A549 (cell line): ENCODE results near the gene MARCHF7. TPM values are rescaled to one million over a fixed set of nuclear protein-coding genes. Genes with fewer than 3 reads are reported as not detected.
A peak's percentile ranks its signal among the peaks of the same experiment; 100 is the strongest.
"Not testable (repeated sequence)": the region's sequence is repeated elsewhere in the genome, so short reads cannot be mapped to it uniquely, and the experiment has no call there.

ENCODE experiments used
- ATAC-seq, 2 experiments: fragments of 200-7000 bp in 1 of 2; fragments of >200 bp in 1 of 2; cut with Nextera tagmentation in 1 of 2; cut with Tn5 transposase in 1 of 2; 3 replicates each; pipeline versions ENCODE4 v1.8.0 to v1.9.1; 2018 to 2020; ENCODE audit warnings: mild to moderate bottlenecking in 1 of 2, moderate library complexity in 1 of 2
- CTCF ChIA-PET: fragments of 300-600 bp; sonication (Branson Sonifier 250); formaldehyde crosslinking; extraction: SDS; loops from one replicate; lab custom pipeline; 2021; ENCODE audit warnings: antibody characterized with exemption, inconsistent platforms; lab: Yijun Ruan, JAX
- POLR2A ChIA-PET: fragments of 350-600 bp; formaldehyde crosslinking; extraction: SDS; loops from one replicate; lab custom pipeline; 2021; ENCODE audit warnings: antibody characterized with exemption, inconsistent platforms; lab: Yijun Ruan, JAX
- DNase-seq, 2 experiments: peaks; one replicate each; pipeline versions ENCODE4 v3.0.0 to v3.0.0-alpha.2; 2011 to 2016; ENCODE audit warnings: low read depth in 1 of 2, low spot score in 1 of 2
- FAIRE-seq: peaks from 2 replicates; lab custom pipeline; 2011; peaks lifted over from hg19 to GRCh38; lab: Jason Lieb, UNC
- H3K27ac ChIP-seq, 2 experiments: fragments of >200 bp; sonication (Bioruptor Twin); formaldehyde crosslinking; 3 replicates each; pipeline ENCODE4 v1.5.1; 2016 to 2017
- H3K4me1 ChIP-seq: fragments of >200 bp; sonication (Bioruptor Twin); formaldehyde crosslinking; 3 replicates; pipeline ENCODE4 v1.6.1; 2016
- H3K4me2 ChIP-seq: fragments of >200 bp; sonication (Bioruptor Twin); formaldehyde crosslinking; 3 replicates; pipeline ENCODE4 v1.6.1; 2016
- H3K4me3 ChIP-seq: fragments of >200 bp; sonication (Bioruptor Twin); formaldehyde crosslinking; 3 replicates; pipeline ENCODE4 v1.5.1; 2016
- H3K9me3 ChIP-seq: fragments of >200 bp; sonication (Bioruptor Twin); formaldehyde crosslinking; 3 replicates; pipeline ENCODE4 v1.6.1; 2016
- BHLHE40 ChIP-seq: IDR thresholded peaks from 2 replicates; pipeline ENCODE4 v1.6.1; 2012; ENCODE audit warnings: low read depth, low read length, inconsistent platforms
- CBX2 ChIP-seq: fragments of 200-600 bp; sonication (generic); IDR thresholded peaks from 2 replicates; pipeline ENCODE4 v1.6.1; 2016; ENCODE audit warnings: low read depth, mild to moderate bottlenecking, borderline replicate concordance
- CBX8 ChIP-seq: fragments of 200-600 bp; sonication (generic); IDR thresholded peaks from 2 replicates; pipeline ENCODE4 v1.6.1; 2016
- CHD4 ChIP-seq: fragments of 200-600 bp; sonication (generic); IDR thresholded peaks from 2 replicates; pipeline ENCODE4 v1.6.1; 2016; ENCODE audit warnings: antibody characterized with exemption, mild to moderate bottlenecking, borderline replicate concordance
- CTCF ChIP-seq: fragments of >200 bp; sonication (Bioruptor Twin); formaldehyde crosslinking; IDR thresholded peaks from 3 replicates; pipeline ENCODE4 v1.5.1; 2016
- E2F6 ChIP-seq: IDR thresholded peaks from 2 replicates; pipeline ENCODE4 v1.6.1; 2012; ENCODE audit warnings: low read depth, borderline replicate concordance
- EHMT2 ChIP-seq: fragments of 200-600 bp; sonication (generic); IDR thresholded peaks from 2 replicates; pipeline ENCODE4 v1.6.1; 2016; ENCODE audit warnings: antibody characterized with exemption, low read depth, mild to moderate bottlenecking, moderate library complexity
- ESRRA ChIP-seq: fragments of 150-350 bp; IDR thresholded peaks from 2 replicates; pipeline ENCODE4 v1.6.1; 2014; ENCODE audit warnings: mild to moderate bottlenecking, low read length, borderline replicate concordance
- FOSB ChIP-seq: fragments of 250-450 bp; sonication (Bioruptor Pico); IDR thresholded peaks from 2 replicates; pipeline ENCODE4 v1.5.0; 2020; ENCODE audit warnings: mild to moderate bottlenecking, moderate library complexity
- FOSL2 ChIP-seq, 2 experiments: fragments of 450-650 bp in 1 of 2; fragments of >200 bp in 1 of 2; sonication (Bioruptor Twin) in 1 of 2; formaldehyde crosslinking; IDR thresholded peaks; 2 replicates each; pipeline versions ENCODE4 v1.5.0 to v1.6.1; 2016 to 2020; ENCODE audit warnings: mild to moderate bottlenecking in 1 of 2, moderate library complexity in 1 of 2
- HDAC2 ChIP-seq: fragments of 200-600 bp; sonication (generic); IDR thresholded peaks from 2 replicates; pipeline ENCODE4 v1.6.1; 2016
- HOXA7 ChIP-seq: fragments of 250-450 bp; sonication (Bioruptor Pico); IDR thresholded peaks from 2 replicates; pipeline ENCODE4 v1.5.0; 2020; ENCODE audit warnings: mild to moderate bottlenecking, moderate library complexity
- HOXB13 ChIP-seq: fragments of 250-450 bp; sonication (Bioruptor Pico); IDR thresholded peaks from 2 replicates; pipeline ENCODE4 v1.5.0; 2020; ENCODE audit warnings: low read depth, mild to moderate bottlenecking, moderate library complexity
- JUNB ChIP-seq: fragments of >200 bp; sonication (Bioruptor Twin); formaldehyde crosslinking; IDR thresholded peaks from 2 replicates; pipeline ENCODE4 v1.6.1; 2016
- KDM1A ChIP-seq: fragments of 200-600 bp; sonication (generic); IDR thresholded peaks from 2 replicates; pipeline ENCODE4 v1.6.1; 2016; ENCODE audit warnings: low read depth, mild to moderate bottlenecking
- MYC ChIP-seq: IDR thresholded peaks from 2 replicates; pipeline ENCODE4 v1.6.1; 2012; ENCODE audit warnings: mild to moderate bottlenecking, inconsistent platforms, low read length, improper control_type of control experiment, borderline replicate concordance
- NFE2L2 ChIP-seq: fragments of 150-350 bp; conservative IDR thresholded peaks from 2 replicates; pipeline ENCODE4 v1.6.1; 2014; ENCODE audit warnings: low read length
- NR3C1 ChIP-seq: fragments of >200 bp; sonication (Bioruptor Twin); formaldehyde crosslinking; IDR thresholded peaks from 3 replicates; pipeline ENCODE4 v1.6.1; 2017
- POLR2A ChIP-seq: IDR thresholded peaks from 2 replicates; pipeline ENCODE4 v1.6.1; 2012; ENCODE audit warnings: mild to moderate bottlenecking, low read length
- RAD21 ChIP-seq, 2 experiments: fragments of >200 bp in 1 of 2; sonication (Bioruptor Twin) in 1 of 2; formaldehyde crosslinking in 1 of 2; IDR thresholded peaks in 1 of 2; conservative IDR thresholded peaks in 1 of 2; 2 replicates in 1 of 2; 3 replicates in 1 of 2; pipeline ENCODE4 v1.6.1; 2012 to 2018; ENCODE audit warnings: inconsistent platforms in 1 of 2
- RARB ChIP-seq: fragments of 250-450 bp; sonication (Bioruptor Pico); IDR thresholded peaks from 2 replicates; pipeline ENCODE4 v1.8.0; 2021; ENCODE audit warnings: mild to moderate bottlenecking, moderate library complexity
- RFX5 ChIP-seq: fragments of 450-650 bp; IDR thresholded peaks from 2 replicates; pipeline ENCODE4 v1.7.1; 2014; ENCODE audit warnings: antibody characterized with exemption, mild to moderate bottlenecking, moderate library complexity
- SMC3 ChIP-seq: fragments of >200 bp; sonication (Bioruptor Twin); formaldehyde crosslinking; IDR thresholded peaks from 3 replicates; pipeline ENCODE4 v1.6.1; 2018; ENCODE audit warnings: inconsistent platforms
- SREBF2 ChIP-seq: fragments of 450-650 bp; IDR thresholded peaks from 2 replicates; pipeline ENCODE4 v1.6.1; 2014; ENCODE audit warnings: mild to moderate bottlenecking, moderate library complexity
- TFCP2L1 ChIP-seq: fragments of 250-450 bp; sonication (Bioruptor Pico); IDR thresholded peaks from 2 replicates; pipeline ENCODE4 v1.5.0; 2021; ENCODE audit warnings: mild to moderate bottlenecking
- TP53 ChIP-seq: fragments of 250-450 bp; sonication (Bioruptor Pico); IDR thresholded peaks from 2 replicates; pipeline ENCODE4 v1.5.0; 2021; ENCODE audit warnings: mild to moderate bottlenecking, moderate library complexity
- USF2 ChIP-seq: fragments of 450-650 bp; IDR thresholded peaks from 2 replicates; pipeline ENCODE4 v1.6.1; 2014; ENCODE audit warnings: antibody characterized with exemption
- ZC3H11A ChIP-seq: fragments of 450-650 bp; IDR thresholded peaks from 2 replicates; pipeline ENCODE4 v1.6.1; 2014; ENCODE audit warnings: antibody characterized with exemption, mild to moderate bottlenecking
- ZSCAN20 ChIP-seq: fragments of 250-450 bp; sonication (Bioruptor Pico); IDR thresholded peaks from 2 replicates; pipeline ENCODE4 v1.8.0; 2022; ENCODE audit warnings: mild to moderate bottlenecking, moderate library complexity
- WGBS: methylation state at CpG from one replicate; pipeline ENCODE4 v1.1.6; 2017; ENCODE audit errors: missing lambda C conversion rate; 5-methylcytosine and 5-hydroxymethylcytosine counted together
- polyA plus RNA-seq, 4 experiments: library from polyadenylated mRNA; depleted of rRNA in 3 of 4; stranded (reverse); fragments of >200 nt; fragmentation: RNase III in 1 of 4; extraction: RNeasy Plus Mini Kit Qiagen cat#74134 plus additional on column Dnase treatment in 1 of 4; gene quantifications; 2 replicates in 3 of 4; 3 replicates in 1 of 4; pipeline ENCODE4 v1.2.3, GENCODE V29; 2011 to 2017
- TF ChIP-seq, protein P1 (sequence below): fragments of 150-350 bp; IDR thresholded peaks from 2 replicates; pipeline ENCODE4 v1.6.1; 2014; ENCODE audit warnings: low read depth, mild to moderate bottlenecking, low read length
- TF ChIP-seq, protein P2 (sequence below): IDR thresholded peaks from 2 replicates; pipeline ENCODE4 v1.6.1; 2012

Gene MARCHF7
- polyA plus RNA-seq, 2 of the 4 experiments (the other 2 are of a cell fraction), result 64.3 to 66.4 TPM

- TF ChIP-seq TFCP2L1 (CRISPR knock-in tag) (peak; percentile 71; the same call in 1 of the 2 replicates), EHMT2 (no peak), SMC3 (peak; percentile 92), E2F6 (peak; percentile 35; the same call in 1 of the 2 replicates), RARB (no peak), USF2 (no peak), JUNB (no peak), MYC (no peak; the same call in 1 of the 2 replicates), HOXA7 (no peak), CBX8 (peak; percentile 36; the same call in 1 of the 2 replicates), NFE2L2 (no peak), ESRRA (peak; percentile 14; the same call in 1 of the 2 replicates), BHLHE40 (no peak), CHD4 (no peak), POLR2A (peak; percentile 89), FOSB (CRISPR knock-in tag) (no peak)
- TF ChIP-seq, all 56 proteins: peak for 19
Observed at GRCh38 chr2:159712143-159712928, at the start of gene MARCHF7 (continued).

DNA sequence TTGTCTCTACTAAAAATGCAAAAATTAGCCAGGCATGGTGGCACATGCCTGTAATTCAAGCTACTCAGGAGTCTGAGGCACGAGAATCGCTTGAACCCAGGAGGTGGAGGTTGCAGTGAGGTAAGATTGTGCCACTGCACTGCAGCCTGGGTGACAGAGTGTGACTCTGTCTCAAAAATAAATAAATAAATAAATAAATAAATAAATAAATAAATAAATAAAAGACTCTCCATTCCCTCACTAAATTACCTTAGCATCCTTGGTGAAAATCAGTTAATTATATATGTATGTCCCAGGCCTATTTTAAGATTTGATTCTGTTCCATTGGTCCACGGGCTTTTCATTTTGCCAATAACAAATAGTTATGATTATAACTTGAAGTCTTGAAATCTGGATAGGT, 44.9 kb upstream of the MARCHF7 start:
- TF ChIP-seq ZC3H11A, result peak; percentile 94
- H3K4me1 ChIP-seq, H3K27ac ChIP-seq, H3K4me3 ChIP-seq, H3K4me2 ChIP-seq, FAIRE-seq, CTCF ChIA-PET, DNase-seq, ATAC-seq, H3K9me3 ChIP-seq, POLR2A ChIA-PET: not testable (repeated sequence)
- WGBS, result 94% methylated on average over 3 of the region's 3 CpGs

GRCh38 chr2:159671047-159671446, 41.3 kb upstream of the MARCHF7 start:
- FAIRE-seq (no peak), DNase-seq (no peak)
- no peak overlapping the region for H3K4me3 ChIP-seq
- H3K27ac ChIP-seq, result no peak overlapping the region
- POLR2A ChIA-PET, result no interaction called here
- no peaks in the 10 kb centered on the region for H3K4me1 ChIP-seq
- CTCF ChIA-PET, result no interaction called here
- no peak overlapping the region for H3K4me2 ChIP-seq
- H3K9me3 ChIP-seq, result no peaks in the 10 kb centered on the region
- TF ChIP-seq TFCP2L1 (CRISPR knock-in tag), result no peak
- no peak for TF ChIP-seq CBX2
- TF ChIP-seq CHD4, result no peak
- no peak for TF ChIP-seq HOXB13 (CRISPR knock-in tag)
- no peak for TF ChIP-seq NR3C1
- no peak for TF ChIP-seq TP53 (CRISPR knock-in tag)
- TF ChIP-seq KDM1A, result no peak
- TF ChIP-seq SREBF2, result no peak
- no peak for TF ChIP-seq MYC
- no peak for TF ChIP-seq RAD21 (conservative IDR thresholded peaks at IDR 0.05 in 1 of 2, IDR thresholded peaks at IDR 0.05 in 1 of 2)
- TF ChIP-seq CTCF, result no peak
- TF ChIP-seq RFX5, result no peak
- TF ChIP-seq, protein P1, sequence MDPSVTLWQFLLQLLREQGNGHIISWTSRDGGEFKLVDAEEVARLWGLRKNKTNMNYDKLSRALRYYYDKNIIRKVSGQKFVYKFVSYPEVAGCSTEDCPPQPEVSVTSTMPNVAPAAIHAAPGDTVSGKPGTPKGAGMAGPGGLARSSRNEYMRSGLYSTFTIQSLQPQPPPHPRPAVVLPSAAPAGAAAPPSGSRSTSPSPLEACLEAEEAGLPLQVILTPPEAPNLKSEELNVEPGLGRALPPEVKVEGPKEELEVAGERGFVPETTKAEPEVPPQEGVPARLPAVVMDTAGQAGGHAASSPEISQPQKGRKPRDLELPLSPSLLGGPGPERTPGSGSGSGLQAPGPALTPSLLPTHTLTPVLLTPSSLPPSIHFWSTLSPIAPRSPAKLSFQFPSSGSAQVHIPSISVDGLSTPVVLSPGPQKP, result no peak
- TF ChIP-seq, protein P2, sequence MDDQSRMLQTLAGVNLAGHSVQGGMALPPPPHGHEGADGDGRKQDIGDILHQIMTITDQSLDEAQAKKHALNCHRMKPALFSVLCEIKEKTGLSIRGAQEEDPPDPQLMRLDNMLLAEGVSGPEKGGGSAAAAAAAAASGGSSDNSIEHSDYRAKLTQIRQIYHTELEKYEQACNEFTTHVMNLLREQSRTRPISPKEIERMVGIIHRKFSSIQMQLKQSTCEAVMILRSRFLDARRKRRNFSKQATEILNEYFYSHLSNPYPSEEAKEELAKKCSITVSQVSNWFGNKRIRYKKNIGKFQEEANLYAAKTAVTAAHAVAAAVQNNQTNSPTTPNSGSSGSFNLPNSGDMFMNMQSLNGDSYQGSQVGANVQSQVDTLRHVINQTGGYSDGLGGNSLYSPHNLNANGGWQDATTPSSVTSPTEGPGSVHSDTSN, result no peak
- no peak for TF ChIP-seq SMC3
- TF ChIP-seq HDAC2, result no peak
- TF ChIP-seq ZSCAN20 (CRISPR knock-in tag), result no peak
- TF ChIP-seq NFE2L2, result no peak
- no peak for TF ChIP-seq ZC3H11A
- no peak for TF ChIP-seq FOSL2 (IDR thresholded peaks at IDR 0.05)
- no peak for TF ChIP-seq FOSL2 (CRISPR knock-in tag; IDR thresholded peaks at IDR 0.05)
- TF ChIP-seq, all 56 proteins: peak for 0
- ATAC-seq, result no peak
- WGBS, result 93% methylated on average over 3 of the region's 3 CpGs
